Loucy (cell line): ENCODE results near the gene NLRP11.
"Not testable (repeated sequence)": the region's sequence is repeated elsewhere in the genome, so short reads cannot be mapped to it uniquely, and the experiment has no call there.

ENCODE experiments used
- H2AFZ ChIP-seq: fragments of 200-600 bp; sonication (generic); 2 replicates; pipeline ENCODE4 v1.6.0; 2016; ENCODE audit warnings: antibody characterized with exemption, mild to moderate bottlenecking, low read length, moderate library complexity
- H3F3A ChIP-seq: fragments of 200-600 bp; 2 replicates; pipeline ENCODE4 v1.6.0; 2016; ENCODE audit warnings: antibody characterized with exemption, low read depth, mild to moderate bottlenecking
- H3K27me3 ChIP-seq: fragments of 200-600 bp; sonication (generic); 2 replicates; pipeline ENCODE4 v1.6.1; 2014; ENCODE audit warnings: low read length, mild to moderate bottlenecking; ENCODE audit not compliant: insufficient read depth, poor library complexity, severe bottlenecking
- H3K36me3 ChIP-seq: fragments of 200-600 bp; sonication (generic); 2 replicates; pipeline ENCODE4 v1.6.1; 2016; ENCODE audit warnings: low read length; ENCODE audit not compliant: insufficient read depth
- H3K4me1 ChIP-seq: fragments of 200-600 bp; sonication (generic); 2 replicates; pipeline ENCODE4 v1.5.1; 2014; ENCODE audit warnings: low read length, mild to moderate bottlenecking; ENCODE audit not compliant: insufficient read depth, poor library complexity, severe bottlenecking
- H3K4me2 ChIP-seq: fragments of 200-600 bp; sonication (generic); 2 replicates; pipeline ENCODE4 v1.6.0; 2014; ENCODE audit warnings: antibody characterized with exemption, low read length, low read depth, mild to moderate bottlenecking; ENCODE audit not compliant: poor library complexity, severe bottlenecking
- H3K4me3 ChIP-seq: fragments of 200-600 bp; sonication (generic); 2 replicates; pipeline ENCODE4 v1.5.1; 2014; ENCODE audit warnings: low read length, mild to moderate bottlenecking, mixed read lengths; ENCODE audit not compliant: poor library complexity, severe bottlenecking
- H3K79me2 ChIP-seq: fragments of 200-600 bp; sonication (generic); 2 replicates; pipeline ENCODE4 v1.6.1; 2014; ENCODE audit warnings: low read length; ENCODE audit not compliant: insufficient read depth
- H3K9ac ChIP-seq: fragments of 200-600 bp; sonication (generic); 2 replicates; pipeline ENCODE4 v1.6.0; 2014; ENCODE audit warnings: mild to moderate bottlenecking, low read depth, low read length, moderate library complexity; ENCODE audit not compliant: poor library complexity, severe bottlenecking
- H3K9me2 ChIP-seq: fragments of 200-600 bp; sonication (generic); replicated peaks from 2 replicates; pipeline ENCODE4 v1.6.1; 2016; ENCODE audit warnings: low read depth, low read length, mixed read lengths
- H3K9me3 ChIP-seq: fragments of 200-600 bp; sonication (generic); 2 replicates; pipeline ENCODE4 v1.6.1; 2014; ENCODE audit warnings: mild to moderate bottlenecking, antibody characterized with exemption, low read length, low read depth; ENCODE audit not compliant: insufficient read depth
- H4K20me1 ChIP-seq: fragments of 200-600 bp; sonication (generic); 2 replicates; pipeline ENCODE4 v1.6.0; 2014; ENCODE audit warnings: antibody characterized with exemption, low read length, mild to moderate bottlenecking; ENCODE audit not compliant: insufficient read depth, poor library complexity, severe bottlenecking
- EZH2phosphoT487 ChIP-seq: fragments of 200-600 bp; IDR thresholded peaks from 2 replicates; pipeline ENCODE4 v1.6.1; 2018; ENCODE audit warnings: antibody characterized with exemption, mild to moderate bottlenecking, moderate library complexity, borderline replicate concordance
- TF ChIP-seq, protein P1 (sequence below): fragments of 200-600 bp; sonication (generic); conservative IDR thresholded peaks from 2 replicates; pipeline ENCODE4 v1.5.1; 2014; ENCODE audit warnings: mild to moderate bottlenecking, antibody characterized with exemption, low read length

The NLRP11 gene

DNA sequence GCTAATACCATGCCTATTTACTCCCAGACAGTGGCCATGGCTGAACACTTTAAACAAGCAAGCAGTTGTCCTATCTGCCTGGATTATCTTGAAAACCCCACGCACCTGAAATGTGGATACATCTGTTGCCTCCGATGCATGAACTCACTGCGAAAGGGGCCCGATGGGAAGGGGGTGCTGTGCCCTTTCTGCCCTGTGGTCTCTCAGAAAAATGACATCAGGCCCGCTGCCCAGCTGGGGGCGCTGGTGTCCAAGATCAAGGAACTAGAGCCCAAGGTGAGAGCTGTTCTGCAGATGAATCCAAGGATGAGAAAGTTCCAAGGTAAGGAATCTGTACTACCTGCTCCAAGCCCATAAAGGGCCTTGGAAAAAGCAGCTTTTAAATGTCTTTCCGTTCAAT is 54.3 kb downstream of the NLRP11 start:
- Histone ChIP-seq H3K9me3 (no peaks in the 10 kb centered on the region), H3K36me3 (no peaks in the 10 kb centered on the region), H3K79me2 (no peaks in the 10 kb centered on the region), H3K4me3 (no peak overlapping the region), H3K4me1 (no peaks in the 10 kb centered on the region), H3K27me3 (no peaks in the 10 kb centered on the region), H2AFZ (no peak overlapping the region), H3K9me2 (no peaks in the 10 kb centered on the region), H3K9ac (no peak overlapping the region), H3K4me2 (no peak overlapping the region), H4K20me1 (no peaks in the 10 kb centered on the region), H3F3A (no peaks in the 10 kb centered on the region)
- no peak for TF ChIP-seq EZH2phosphoT487
- TF ChIP-seq, protein P1, sequence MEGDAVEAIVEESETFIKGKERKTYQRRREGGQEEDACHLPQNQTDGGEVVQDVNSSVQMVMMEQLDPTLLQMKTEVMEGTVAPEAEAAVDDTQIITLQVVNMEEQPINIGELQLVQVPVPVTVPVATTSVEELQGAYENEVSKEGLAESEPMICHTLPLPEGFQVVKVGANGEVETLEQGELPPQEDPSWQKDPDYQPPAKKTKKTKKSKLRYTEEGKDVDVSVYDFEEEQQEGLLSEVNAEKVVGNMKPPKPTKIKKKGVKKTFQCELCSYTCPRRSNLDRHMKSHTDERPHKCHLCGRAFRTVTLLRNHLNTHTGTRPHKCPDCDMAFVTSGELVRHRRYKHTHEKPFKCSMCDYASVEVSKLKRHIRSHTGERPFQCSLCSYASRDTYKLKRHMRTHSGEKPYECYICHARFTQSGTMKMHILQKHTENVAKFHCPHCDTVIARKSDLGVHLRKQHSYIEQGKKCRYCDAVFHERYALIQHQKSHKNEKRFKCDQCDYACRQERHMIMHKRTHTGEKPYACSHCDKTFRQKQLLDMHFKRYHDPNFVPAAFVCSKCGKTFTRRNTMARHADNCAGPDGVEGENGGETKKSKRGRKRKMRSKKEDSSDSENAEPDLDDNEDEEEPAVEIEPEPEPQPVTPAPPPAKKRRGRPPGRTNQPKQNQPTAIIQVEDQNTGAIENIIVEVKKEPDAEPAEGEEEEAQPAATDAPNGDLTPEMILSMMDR: peak; percentile 42

DNA sequence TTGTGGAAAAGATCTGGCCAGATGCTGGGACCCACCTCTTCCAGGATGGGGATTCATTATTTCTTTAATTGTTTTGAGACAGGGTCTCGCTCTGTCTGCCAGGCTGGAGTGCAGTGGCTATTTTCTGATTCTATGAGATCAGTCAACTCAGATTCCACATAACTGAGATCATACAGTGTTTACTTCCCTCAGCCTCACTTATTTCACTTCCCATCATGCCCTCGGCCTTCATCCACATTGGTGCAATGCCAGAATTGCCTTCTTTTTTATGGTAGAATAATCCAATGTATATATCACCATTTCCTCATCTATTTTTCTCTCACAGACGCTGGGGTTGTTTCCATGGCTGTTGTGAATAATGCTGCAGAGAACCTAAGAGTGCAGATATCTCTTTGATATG is 62.2 kb downstream of the NLRP11 start:
- H3F3A ChIP-seq, H3K27me3 ChIP-seq, H4K20me1 ChIP-seq, H3K9ac ChIP-seq, H3K4me3 ChIP-seq, H3K9me2 ChIP-seq, H2AFZ ChIP-seq, H3K9me3 ChIP-seq, H3K4me2 ChIP-seq, H3K4me1 ChIP-seq, H3K79me2 ChIP-seq, H3K36me3 ChIP-seq: not testable (repeated sequence)

DNA sequence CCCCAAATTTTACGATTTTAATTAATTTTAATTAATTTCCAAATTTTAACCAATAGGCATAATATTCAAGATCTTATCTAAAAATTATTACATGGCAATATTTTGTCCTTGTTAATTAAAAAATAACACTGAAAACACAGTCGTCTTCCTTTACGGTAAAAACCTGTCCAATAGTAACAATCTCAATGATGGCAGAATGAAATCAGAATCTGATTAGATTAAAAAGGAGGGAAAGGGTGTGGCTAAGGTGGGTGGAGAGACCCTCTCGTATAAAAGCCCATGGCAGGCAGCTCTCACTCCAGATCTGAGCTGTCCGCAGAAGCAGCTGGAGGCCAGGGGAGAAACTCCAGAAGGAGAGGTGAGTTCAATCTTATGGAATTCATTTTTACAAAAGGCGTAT is 63.0 kb downstream of the NLRP11 start, which contains the start of gene RFPL4AL1:
Gene RFPL4AL1 (plus strand): TSS at position 301 of the 400 bp plus-strand sequence. CDS start 2,687 bp downstream, outside the sequence.
- H3K4me3 ChIP-seq, H3K79me2 ChIP-seq, H3K9me3 ChIP-seq: not testable (repeated sequence)

GRCh38 chr19:55766466-55766865 is 65.3 kb downstream of the NLRP11 start:
- H3K79me2 ChIP-seq: no peaks in the 10 kb centered on the region
- no peaks in the 10 kb centered on the region for H3K36me3 ChIP-seq
- no peaks in the 10 kb centered on the region for H3K4me1 ChIP-seq
- no peaks in the 10 kb centered on the region for H4K20me1 ChIP-seq
- H3F3A ChIP-seq: no peaks in the 10 kb centered on the region
- no peaks in the 10 kb centered on the region for H3K9me2 ChIP-seq
- TF ChIP-seq, protein P1: no peak
- no peak for TF ChIP-seq EZH2phosphoT487
- H3K4me3 ChIP-seq: no peak overlapping the region
- H3K27me3 ChIP-seq: no peaks in the 10 kb centered on the region
- H2AFZ ChIP-seq: no peak overlapping the region
- no peaks in the 10 kb centered on the region for H3K9me3 ChIP-seq
- no peak overlapping the region for H3K9ac ChIP-seq
- H3K4me2 ChIP-seq: no peak overlapping the region

More for the DNA sequence above, 63.0 kb downstream of the NLRP11 start, which contains the start of gene RFPL4AL1:
- not testable (repeated sequence) for H3K4me2 ChIP-seq, H2AFZ ChIP-seq, H4K20me1 ChIP-seq, H3K36me3 ChIP-seq, H3K9ac ChIP-seq, H3K27me3 ChIP-seq, H3K4me1 ChIP-seq, H3F3A ChIP-seq, H3K9me2 ChIP-seq

DNA sequence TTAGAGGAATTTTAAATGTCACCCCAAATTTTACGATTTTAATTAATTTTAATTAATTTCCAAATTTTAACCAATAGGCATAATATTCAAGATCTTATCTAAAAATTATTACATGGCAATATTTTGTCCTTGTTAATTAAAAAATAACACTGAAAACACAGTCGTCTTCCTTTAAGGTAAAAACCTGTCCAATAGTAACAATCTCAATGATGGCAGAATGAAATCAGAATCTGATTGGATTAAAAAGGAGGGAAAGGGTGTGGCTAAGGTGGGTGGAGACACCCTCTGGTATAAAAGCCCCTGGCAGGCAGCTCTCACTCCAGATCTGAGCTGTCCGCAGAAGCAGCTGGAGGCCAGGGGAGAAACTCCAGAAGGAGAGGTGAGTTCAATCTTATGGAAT is 73.0 kb downstream of the NLRP11 start, which contains the start of gene RFPL4A:
Gene RFPL4A (plus strand): TSS at position 301 of the 400 bp plus-strand sequence. CDS start 2,704 bp downstream, outside the sequence.
- H2AFZ ChIP-seq, H3K79me2 ChIP-seq, H3K9me2 ChIP-seq, H3K27me3 ChIP-seq, H3K9ac ChIP-seq, H3K4me1 ChIP-seq, H3K4me3 ChIP-seq, H4K20me1 ChIP-seq, H3F3A ChIP-seq, H3K9me3 ChIP-seq, H3K36me3 ChIP-seq, H3K4me2 ChIP-seq: not testable (repeated sequence)

DNA sequence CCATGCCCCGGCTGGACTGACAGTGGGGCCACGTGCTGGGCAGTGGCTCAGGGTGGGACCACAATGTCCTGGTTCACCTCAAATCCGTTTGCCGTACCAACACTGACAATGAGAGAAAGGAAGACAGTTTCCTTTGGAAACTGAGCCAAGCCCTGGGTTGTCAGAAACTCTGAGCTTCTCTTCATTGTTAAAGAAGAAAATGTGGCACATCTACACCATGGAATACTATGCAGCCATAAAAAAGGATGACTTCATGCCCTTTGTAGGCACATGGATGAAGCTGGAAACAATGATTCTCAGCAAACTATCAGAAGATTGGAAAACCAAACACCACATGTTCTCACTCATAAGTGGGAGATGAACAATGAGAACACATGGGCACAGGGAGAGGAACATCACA is 75.0 kb downstream of the NLRP11 start:
- H3K79me2 ChIP-seq, H3K9ac ChIP-seq, H3K4me2 ChIP-seq, H4K20me1 ChIP-seq, H3K27me3 ChIP-seq, H3K9me2 ChIP-seq, H3K4me1 ChIP-seq, H3K4me3 ChIP-seq, H3F3A ChIP-seq, H3K36me3 ChIP-seq, H2AFZ ChIP-seq, H3K9me3 ChIP-seq: not testable (repeated sequence)
